ENCODE results near the gene TBC1D22A.

TBC1D22A gene

DNA sequence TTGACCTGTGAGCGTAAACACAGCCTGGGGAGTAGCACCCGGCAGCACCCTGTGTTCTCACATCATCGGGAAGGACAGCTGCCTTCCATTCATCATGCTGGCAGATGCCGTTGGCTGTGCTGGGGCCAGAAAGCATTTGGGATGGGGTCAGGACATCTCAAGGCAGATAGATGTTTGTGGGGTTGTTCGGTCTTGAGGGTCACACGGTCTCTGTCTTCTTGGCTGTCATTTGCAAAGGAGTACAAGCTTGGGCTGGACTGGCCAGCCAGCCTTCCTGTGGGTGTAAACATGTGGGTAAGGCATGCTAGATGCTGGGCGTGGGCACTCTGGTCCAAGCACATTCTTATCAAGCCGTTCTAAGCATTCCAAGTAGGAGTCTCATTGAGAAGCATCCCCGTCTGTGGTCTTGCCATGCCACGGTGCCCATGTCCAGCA is 81.4 kb downstream of the TBC1D22A start:
- Histone ChIP-seq H3K4me3 (ENCODE audit: low read length) (no peak overlapping the region), H3K4me2 (ENCODE audit: low read depth, low read length) (no peak overlapping the region), H3K27me3 (replicated peaks; ENCODE audit: insufficient read depth, low read length) (no peaks in the 10 kb centered on the region), H3K79me2 (ENCODE audit: low read length) (peaks cover 28% of the 10 kb centered on the region), H3K36me3 (replicated peaks; ENCODE audit: insufficient read depth, low read length) (no peaks in the 10 kb centered on the region), H3F3A (ENCODE audit: insufficient read depth, low read length) (no peaks in the 10 kb centered on the region), H2AFZ (ENCODE audit: low read length) (no peak overlapping the region), H3K9me2 (replicated peaks; ENCODE audit: insufficient read depth, low read length) (no peaks in the 10 kb centered on the region), H3K9me3 (replicated peaks; ENCODE audit: insufficient read depth, low read length) (no peaks in the 10 kb centered on the region), H3K4me1 (ENCODE audit: low read length) (no peaks in the 10 kb centered on the region), H3K9ac (ENCODE audit: low read length) (no peak overlapping the region), H4K20me1 (ENCODE audit: insufficient read depth, low read length) (peaks cover 6% of the 10 kb centered on the region; the same call in 1 of the 2 replicates), H3K27ac (ENCODE audit: low read length) (no peak overlapping the region)
- no peak for DNase-seq
- no peak for TF ChIP-seq EZH2phosphoT487 (IDR thresholded peaks at IDR 0.05; ENCODE audit: low read length)
- TF ChIP-seq, protein P1, sequence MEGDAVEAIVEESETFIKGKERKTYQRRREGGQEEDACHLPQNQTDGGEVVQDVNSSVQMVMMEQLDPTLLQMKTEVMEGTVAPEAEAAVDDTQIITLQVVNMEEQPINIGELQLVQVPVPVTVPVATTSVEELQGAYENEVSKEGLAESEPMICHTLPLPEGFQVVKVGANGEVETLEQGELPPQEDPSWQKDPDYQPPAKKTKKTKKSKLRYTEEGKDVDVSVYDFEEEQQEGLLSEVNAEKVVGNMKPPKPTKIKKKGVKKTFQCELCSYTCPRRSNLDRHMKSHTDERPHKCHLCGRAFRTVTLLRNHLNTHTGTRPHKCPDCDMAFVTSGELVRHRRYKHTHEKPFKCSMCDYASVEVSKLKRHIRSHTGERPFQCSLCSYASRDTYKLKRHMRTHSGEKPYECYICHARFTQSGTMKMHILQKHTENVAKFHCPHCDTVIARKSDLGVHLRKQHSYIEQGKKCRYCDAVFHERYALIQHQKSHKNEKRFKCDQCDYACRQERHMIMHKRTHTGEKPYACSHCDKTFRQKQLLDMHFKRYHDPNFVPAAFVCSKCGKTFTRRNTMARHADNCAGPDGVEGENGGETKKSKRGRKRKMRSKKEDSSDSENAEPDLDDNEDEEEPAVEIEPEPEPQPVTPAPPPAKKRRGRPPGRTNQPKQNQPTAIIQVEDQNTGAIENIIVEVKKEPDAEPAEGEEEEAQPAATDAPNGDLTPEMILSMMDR (IDR thresholded peaks at IDR 0.05; ENCODE audit: low read length) = no peak
- TF ChIP-seq EZH2 (optimal IDR thresholded peaks at IDR 0.05; ENCODE audit: low read depth, low read length) = no peak

DNA sequence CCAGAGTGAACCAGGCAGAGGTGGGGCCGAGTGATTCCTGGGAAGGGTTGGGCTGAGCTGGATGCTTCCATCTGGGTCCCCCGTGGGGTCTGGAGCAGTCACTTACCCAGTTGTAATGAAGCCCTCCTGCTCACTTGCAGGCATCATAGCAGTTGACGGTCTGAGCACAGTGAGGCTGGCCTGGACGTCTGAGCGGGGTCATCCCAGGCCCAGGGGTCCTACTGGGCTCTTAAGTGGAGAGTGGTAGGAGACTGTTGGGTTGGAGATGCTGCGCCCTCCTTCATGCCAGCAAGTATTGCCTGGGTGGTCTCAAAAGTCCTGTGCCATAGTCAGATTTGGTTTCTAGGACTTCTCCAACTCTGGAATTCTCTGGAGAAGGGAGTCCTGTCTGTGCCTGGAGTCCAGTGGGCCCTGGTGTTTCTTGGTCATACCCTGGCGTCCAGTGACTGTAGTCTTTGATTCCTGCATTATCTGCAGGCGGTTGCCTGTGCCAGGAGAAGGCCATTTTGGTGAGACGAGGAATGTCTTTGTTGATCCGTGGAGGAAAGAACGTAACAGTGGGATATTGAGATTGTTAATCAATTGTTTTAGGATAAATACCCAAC is 82.3 kb downstream of the TBC1D22A start:
- peaks cover 34% of the 10 kb centered on the region for H3K79me2 ChIP-seq (ENCODE audit: low read length)
- no peak overlapping the region for H2AFZ ChIP-seq (ENCODE audit: low read length)
- H3K9me2 ChIP-seq (replicated peaks; ENCODE audit: insufficient read depth, low read length) = no peaks in the 10 kb centered on the region
- H3K9ac ChIP-seq (ENCODE audit: low read length) = no peak overlapping the region
- H3K9me3 ChIP-seq (replicated peaks; ENCODE audit: insufficient read depth, low read length) = no peaks in the 10 kb centered on the region
- peaks cover 6% of the 10 kb centered on the region; the same call in 1 of the 2 replicates for H4K20me1 ChIP-seq (ENCODE audit: insufficient read depth, low read length)
- no peak overlapping the region for H3K4me3 ChIP-seq (ENCODE audit: low read length)
- no peak overlapping the region for H3K4me2 ChIP-seq (ENCODE audit: low read depth, low read length)
- no peaks in the 10 kb centered on the region for H3F3A ChIP-seq (ENCODE audit: insufficient read depth, low read length)
- TF ChIP-seq, protein P1 (IDR thresholded peaks at IDR 0.05; ENCODE audit: low read length) = no peak
- TF ChIP-seq EZH2phosphoT487 (IDR thresholded peaks at IDR 0.05; ENCODE audit: low read length) = no peak
- TF ChIP-seq EZH2 (optimal IDR thresholded peaks at IDR 0.05; ENCODE audit: low read depth, low read length) = no peak
- H3K27ac ChIP-seq (ENCODE audit: low read length) = no peak overlapping the region
- no peaks in the 10 kb centered on the region for H3K4me1 ChIP-seq (ENCODE audit: low read length)
- DNase-seq = no peak
- H3K36me3 ChIP-seq (replicated peaks; ENCODE audit: insufficient read depth, low read length) = no peaks in the 10 kb centered on the region
- no peaks in the 10 kb centered on the region for H3K27me3 ChIP-seq (replicated peaks; ENCODE audit: insufficient read depth, low read length)

DNA sequence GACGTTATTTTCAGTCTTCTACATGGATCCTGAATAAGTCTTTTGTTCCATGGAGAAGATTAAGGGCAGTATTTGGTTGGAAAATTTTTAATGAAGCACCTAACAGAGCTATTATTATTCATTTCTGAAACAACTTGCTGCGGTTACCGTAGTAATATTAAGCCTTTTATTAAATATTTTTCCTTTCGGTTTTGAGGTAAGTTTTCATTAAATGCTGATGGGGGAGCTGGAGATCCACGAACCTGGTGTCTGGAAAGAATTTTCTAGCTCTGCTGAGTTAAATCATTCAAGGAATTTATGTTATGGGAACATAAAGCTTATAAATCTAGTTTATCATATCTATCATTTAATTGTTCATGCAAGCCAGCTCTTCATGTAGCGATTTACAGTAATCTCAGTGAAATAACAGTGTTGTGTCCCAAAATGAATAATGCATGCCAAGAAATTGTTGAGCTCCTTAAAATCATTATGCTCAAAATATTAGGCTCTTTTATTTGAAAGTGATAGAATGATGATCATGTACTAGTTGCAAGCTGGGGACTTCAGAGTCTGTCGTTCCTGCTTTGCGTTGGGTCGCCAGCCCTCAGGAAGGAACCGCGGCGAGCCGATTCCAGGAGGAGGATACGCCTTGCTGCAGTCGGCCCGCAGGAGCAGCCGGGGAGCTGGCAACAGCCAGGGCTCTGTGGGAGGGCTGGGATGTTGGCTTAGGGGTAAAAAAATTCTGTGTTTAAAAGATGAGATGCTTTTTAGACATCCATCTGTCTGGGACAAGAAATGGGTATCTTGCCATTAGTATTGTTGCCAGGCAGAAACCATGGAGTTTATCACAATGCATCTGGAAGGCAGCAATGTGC is 83.1 kb downstream of the TBC1D22A start:
- no peaks in the 10 kb centered on the region for H3F3A ChIP-seq (ENCODE audit: insufficient read depth, low read length)
- H3K4me1 ChIP-seq (ENCODE audit: low read length) = no peaks in the 10 kb centered on the region
- no peak overlapping the region for H2AFZ ChIP-seq (ENCODE audit: low read length)
- H3K79me2 ChIP-seq (ENCODE audit: low read length) = peaks cover 42% of the 10 kb centered on the region
- no peak overlapping the region for H3K9ac ChIP-seq (ENCODE audit: low read length)
- no peaks in the 10 kb centered on the region for H3K9me3 ChIP-seq (replicated peaks; ENCODE audit: insufficient read depth, low read length)
- no peak overlapping the region for H3K4me2 ChIP-seq (ENCODE audit: low read depth, low read length)
- no peak overlapping the region for H3K27ac ChIP-seq (ENCODE audit: low read length)
- DNase-seq = no peak
- no peak overlapping the region for H3K4me3 ChIP-seq (ENCODE audit: low read length)
- no peaks in the 10 kb centered on the region for H3K9me2 ChIP-seq (replicated peaks; ENCODE audit: insufficient read depth, low read length)
- H3K36me3 ChIP-seq (replicated peaks; ENCODE audit: insufficient read depth, low read length) = no peaks in the 10 kb centered on the region
- H4K20me1 ChIP-seq (ENCODE audit: insufficient read depth, low read length) = peaks cover 6% of the 10 kb centered on the region; the same call in 1 of the 2 replicates
- H3K27me3 ChIP-seq (replicated peaks; ENCODE audit: insufficient read depth, low read length) = no peaks in the 10 kb centered on the region
- TF ChIP-seq EZH2phosphoT487 (IDR thresholded peaks at IDR 0.05; ENCODE audit: low read length) = no peak
- TF ChIP-seq, protein P1 (IDR thresholded peaks at IDR 0.05; ENCODE audit: low read length) = no peak
- no peak for TF ChIP-seq EZH2 (optimal IDR thresholded peaks at IDR 0.05; ENCODE audit: low read depth, low read length)
